SK-N-SH treated with all-trans-retinoic acid at 6 μM for 48 hours (cell line): Measurements from ENCODE around the gene ZFYVE27.

Experiments used
- ATAC-seq: fragments of 200-7000 bp; cut with Tn5 transposase; 3 replicates; pipeline ENCODE4 v1.9.1; 2020; ENCODE audit warnings: mild to moderate bottlenecking, moderate library complexity
- ARNTL ChIP-seq: fragments of 450-650 bp; formaldehyde crosslinking; IDR thresholded peaks from 2 replicates; pipeline ENCODE4 v1.5.0; 2020; ENCODE audit warnings: low read depth, mild to moderate bottlenecking, moderate library complexity, borderline replicate concordance
- BACH2 ChIP-seq: fragments of 250-450 bp; sonication (Bioruptor Pico); IDR thresholded peaks from 2 replicates; pipeline ENCODE4 v1.9.0; 2021; ENCODE audit warnings: mild to moderate bottlenecking, borderline replicate concordance
- CREB5 ChIP-seq: fragments of 250-450 bp; sonication (Bioruptor Pico); IDR thresholded peaks from 2 replicates; pipeline ENCODE4 v1.5.1; 2020; ENCODE audit warnings: low read depth, mild to moderate bottlenecking, moderate library complexity
- CSDC2 ChIP-seq: fragments of 250-450 bp; sonication (Bioruptor Pico); IDR thresholded peaks from 2 replicates; pipeline ENCODE4 v1.5.0; 2020; ENCODE audit warnings: mild to moderate bottlenecking, moderate library complexity
- CSRNP3 ChIP-seq: fragments of 250-450 bp; sonication (Bioruptor Pico); IDR thresholded peaks from 2 replicates; pipeline ENCODE4 v1.5.1; 2021; ENCODE audit warnings: mild to moderate bottlenecking, moderate library complexity
- GLIS3 ChIP-seq: fragments of 250-450 bp; sonication (Bioruptor Pico); IDR thresholded peaks from 2 replicates; pipeline ENCODE4 v1.5.0; 2020; ENCODE audit warnings: mild to moderate bottlenecking, moderate library complexity
- OSR1 ChIP-seq: fragments of 250-450 bp; sonication (Bioruptor Pico); IDR thresholded peaks from 2 replicates; pipeline ENCODE4 v1.8.0; 2022; ENCODE audit warnings: moderate library complexity, mild to moderate bottlenecking, inconsistent platforms
- PATZ1 ChIP-seq: fragments of 250-450 bp; sonication (Bioruptor Pico); IDR thresholded peaks from 2 replicates; pipeline ENCODE4 v1.8.0; 2020; ENCODE audit warnings: mild to moderate bottlenecking, moderate library complexity, borderline replicate concordance
- POU6F1 ChIP-seq: fragments of 250-450 bp; sonication (Bioruptor Pico); IDR thresholded peaks from 2 replicates; pipeline ENCODE4 v1.8.0; 2021; ENCODE audit warnings: low read depth, mild to moderate bottlenecking, moderate library complexity, borderline replicate concordance
- PPARA ChIP-seq: fragments of 250-450 bp; sonication (Bioruptor Pico); IDR thresholded peaks from 2 replicates; pipeline ENCODE4 v1.5.0; 2020; ENCODE audit warnings: mild to moderate bottlenecking, borderline replicate concordance
- RARB ChIP-seq: fragments of 250-450 bp; sonication (Bioruptor Pico); IDR thresholded peaks from 2 replicates; pipeline ENCODE4 v1.8.0; 2021; ENCODE audit warnings: mild to moderate bottlenecking, moderate library complexity
- SNAI2 ChIP-seq: fragments of 250-450 bp; sonication (Bioruptor Pico); IDR thresholded peaks from 2 replicates; pipeline ENCODE4 v1.5.0; 2020; ENCODE audit warnings: mild to moderate bottlenecking, moderate library complexity
- TCF4 ChIP-seq: fragments of 250-450 bp; sonication (Bioruptor Pico); IDR thresholded peaks from 2 replicates; pipeline ENCODE4 v1.8.0; 2021; ENCODE audit warnings: mild to moderate bottlenecking, moderate library complexity, borderline replicate concordance
- TOX ChIP-seq: fragments of 250-450 bp; sonication (Bioruptor Pico); IDR thresholded peaks from 2 replicates; pipeline ENCODE4 v1.8.0; 2021; ENCODE audit warnings: mild to moderate bottlenecking, moderate library complexity, borderline replicate concordance
- TSHZ2 ChIP-seq: fragments of 250-450 bp; sonication (Bioruptor Pico); IDR thresholded peaks from 2 replicates; pipeline ENCODE4 v1.5.0; 2020; ENCODE audit warnings: mild to moderate bottlenecking, moderate library complexity
- ZC3H10 ChIP-seq: fragments of 250-450 bp; sonication (Bioruptor Pico); IDR thresholded peaks from 2 replicates; pipeline ENCODE4 v1.5.1; 2021; ENCODE audit warnings: mild to moderate bottlenecking, moderate library complexity
- ZFP3 ChIP-seq: fragments of 250-450 bp; sonication (Bioruptor Pico); IDR thresholded peaks from 2 replicates; pipeline ENCODE4 v1.5.0; 2020; ENCODE audit warnings: mild to moderate bottlenecking, moderate library complexity
- ZFP30 ChIP-seq: fragments of 450-650 bp; formaldehyde crosslinking; IDR thresholded peaks from 2 replicates; pipeline ENCODE4 v1.5.0; 2022; ENCODE audit warnings: mild to moderate bottlenecking, moderate library complexity
- ZNF70 ChIP-seq: fragments of 450-650 bp; formaldehyde crosslinking; IDR thresholded peaks from 2 replicates; pipeline ENCODE4 v1.5.0; 2020; ENCODE audit warnings: mild to moderate bottlenecking, moderate library complexity
- ZNF8 ChIP-seq: fragments of 450-650 bp; formaldehyde crosslinking; IDR thresholded peaks from 2 replicates; pipeline ENCODE4 v1.5.0; 2020; ENCODE audit warnings: mild to moderate bottlenecking, moderate library complexity

ZFYVE27 gene

GRCh38 chr10:97719602-97720001 is 17.3 kb upstream of the ZFYVE27 start:
- ATAC-seq, result no peak

GRCh38 chr10:97721871-97722780 is 14.8 kb upstream of the ZFYVE27 start:
- no peak for ATAC-seq
- no peak for TF ChIP-seq BACH2 (CRISPR knock-in tag)

More at GRCh38 chr10:97719602-97720001, 17.3 kb upstream of the ZFYVE27 start:
- TF ChIP-seq BACH2 (CRISPR knock-in tag) (no peak), ZFP30 (CRISPR knock-in tag) (no peak), RARB (CRISPR knock-in tag) (no peak), POU6F1 (CRISPR knock-in tag) (no peak), ZNF8 (CRISPR knock-in tag) (no peak), TCF4 (CRISPR knock-in tag) (no peak), CSRNP3 (CRISPR knock-in tag) (no peak), SNAI2 (CRISPR knock-in tag) (no peak)

GRCh38 chr10:97723001-97723400 is 13.9 kb upstream of the ZFYVE27 start:
- no peak for ATAC-seq
- TF ChIP-seq ZNF8 (CRISPR knock-in tag) (no peak), TOX (no peak)

GRCh38 chr10:97724341-97724941 is 12.5 kb upstream of the ZFYVE27 start:
- ATAC-seq, result peak; percentile 40; the same call in 2 of the 3 replicates
- no peak for TF ChIP-seq ZNF8 (CRISPR knock-in tag)
- TF ChIP-seq OSR1 (CRISPR knock-in tag), result no peak
- TF ChIP-seq CREB5 (CRISPR knock-in tag), result no peak
- TF ChIP-seq CSRNP3 (CRISPR knock-in tag), result no peak
- TF ChIP-seq BACH2 (CRISPR knock-in tag), result no peak
- no peak for TF ChIP-seq TCF4 (CRISPR knock-in tag)
- no peak for TF ChIP-seq CSDC2
- no peak for TF ChIP-seq TSHZ2 (CRISPR knock-in tag)
- TF ChIP-seq ZFP3 (CRISPR knock-in tag), result no peak
- TF ChIP-seq SNAI2 (CRISPR knock-in tag), result no peak
- no peak for TF ChIP-seq TOX
- TF ChIP-seq ZC3H10 (CRISPR knock-in tag), result no peak
- no peak for TF ChIP-seq ZNF70
- no peak for TF ChIP-seq GLIS3 (CRISPR knock-in tag)
- TF ChIP-seq POU6F1 (CRISPR knock-in tag), result no peak
- no peak for TF ChIP-seq PPARA
- TF ChIP-seq ARNTL, result no peak
- TF ChIP-seq PATZ1 (CRISPR knock-in tag), result no peak
